GM12872 (cell line): Measurements from ENCODE around the gene MYH10.

Experiments used
- CTCF ChIP-seq: IDR thresholded peaks from 3 replicates; pipeline ENCODE4 v1.5.1; 2011; ENCODE audit warnings: low read depth, mild to moderate bottlenecking, low read length, moderate library complexity; ENCODE audit not compliant: insufficient read depth

MYH10 gene

GRCh38 chr17:8490256-8491023 lies 140.1 kb downstream of the MYH10 start:
- no peak for TF ChIP-seq CTCF

GRCh38 chr17:8489841-8490240 lies 140.7 kb downstream of the MYH10 start:
- TF ChIP-seq CTCF = no peak

GRCh38 chr17:8488901-8489300 lies 141.6 kb downstream of the MYH10 start:
- TF ChIP-seq CTCF = no peak

- TF ChIP-seq CTCF = no peak
These were observed 142.0 kb downstream of the MYH10 start for GRCh38 chr17:8488491-8488890.

- TF ChIP-seq CTCF = no peak
These were observed 142.8 kb downstream of the MYH10 start for GRCh38 chr17:8487743-8488142.

- no peak for TF ChIP-seq CTCF
These were observed 143.3 kb downstream of the MYH10 start for GRCh38 chr17:8487130-8487645.

- TF ChIP-seq CTCF = no peak
These were observed 145.0 kb downstream of the MYH10 start for GRCh38 chr17:8485491-8485890.
